Activated T-cell treated with anti-CD3 and anti-CD28 coated beads for 24 hours (primary cell): ENCODE results near the gene NTNG2.

Source experiments
- DNase-seq: peaks from one replicate; pipeline ENCODE4 v3.0.0-alpha.2; 2020; ENCODE audit warnings: low read depth

The NTNG2 gene

DNA sequence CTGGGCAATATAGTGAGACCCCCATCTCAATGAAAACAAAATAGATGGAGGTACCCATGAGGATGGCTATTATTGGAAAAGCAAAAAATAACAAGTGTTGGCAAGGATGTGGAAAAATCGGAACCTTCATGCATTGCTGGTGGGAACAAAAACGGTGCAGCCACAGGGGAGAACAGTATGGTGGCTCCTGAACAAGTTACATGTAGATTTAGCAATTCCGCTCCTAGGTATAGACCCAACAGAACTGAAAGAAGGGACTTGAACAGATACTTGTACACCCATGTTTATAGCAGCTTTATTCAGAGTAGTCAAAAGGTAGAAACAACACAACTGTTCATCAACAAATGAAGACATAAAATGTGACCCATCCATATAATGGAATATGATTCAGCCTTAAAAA is 43.0 kb downstream of the NTNG2 start:
- no peak for DNase-seq

- DNase-seq, result no peak
Measured at GRCh38 chr9:132207215-132207614, 45.4 kb downstream of the NTNG2 start.

DNA sequence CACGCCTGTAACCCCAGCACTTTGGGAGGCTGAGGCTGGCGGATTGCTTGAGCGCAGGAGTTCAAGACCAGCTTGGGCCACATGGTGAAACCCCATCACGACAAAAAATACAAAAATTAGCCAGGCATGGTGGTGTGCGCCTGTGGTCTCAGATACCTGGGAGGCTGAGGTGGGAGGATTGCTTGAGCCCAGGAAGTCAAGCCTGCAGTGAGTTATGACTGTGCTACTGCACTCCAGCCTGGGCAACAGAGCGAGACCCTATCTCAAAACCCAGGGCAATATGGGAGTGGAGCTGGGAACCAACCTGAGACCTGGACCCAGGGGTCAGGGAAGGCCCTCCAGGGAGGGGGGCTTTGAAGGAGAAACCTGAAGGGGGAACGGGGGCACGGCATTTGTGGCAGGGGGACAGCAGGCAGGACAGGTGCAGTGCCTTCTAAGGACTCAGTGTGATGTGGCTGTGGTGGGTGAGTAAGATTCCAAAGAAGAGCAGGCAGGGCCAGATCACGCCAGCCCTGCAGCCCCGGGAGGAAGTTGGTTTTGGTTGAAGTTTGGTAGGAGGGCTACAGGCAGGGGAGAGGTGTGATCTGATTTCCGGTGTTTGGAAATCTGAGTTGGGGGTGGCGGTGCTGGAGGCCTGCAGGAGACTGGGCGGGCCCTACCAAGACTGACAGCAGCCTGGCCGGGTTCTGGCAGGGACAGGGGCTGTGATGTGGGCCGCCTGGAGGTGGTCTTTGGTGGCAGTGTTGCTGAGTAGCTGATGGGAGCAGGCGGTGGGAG is 46.2 kb downstream of the NTNG2 start:
- no peak for DNase-seq

GRCh38 chr9:132209228-132209627 is 47.4 kb downstream of the NTNG2 start:
- DNase-seq, result no peak

DNA sequence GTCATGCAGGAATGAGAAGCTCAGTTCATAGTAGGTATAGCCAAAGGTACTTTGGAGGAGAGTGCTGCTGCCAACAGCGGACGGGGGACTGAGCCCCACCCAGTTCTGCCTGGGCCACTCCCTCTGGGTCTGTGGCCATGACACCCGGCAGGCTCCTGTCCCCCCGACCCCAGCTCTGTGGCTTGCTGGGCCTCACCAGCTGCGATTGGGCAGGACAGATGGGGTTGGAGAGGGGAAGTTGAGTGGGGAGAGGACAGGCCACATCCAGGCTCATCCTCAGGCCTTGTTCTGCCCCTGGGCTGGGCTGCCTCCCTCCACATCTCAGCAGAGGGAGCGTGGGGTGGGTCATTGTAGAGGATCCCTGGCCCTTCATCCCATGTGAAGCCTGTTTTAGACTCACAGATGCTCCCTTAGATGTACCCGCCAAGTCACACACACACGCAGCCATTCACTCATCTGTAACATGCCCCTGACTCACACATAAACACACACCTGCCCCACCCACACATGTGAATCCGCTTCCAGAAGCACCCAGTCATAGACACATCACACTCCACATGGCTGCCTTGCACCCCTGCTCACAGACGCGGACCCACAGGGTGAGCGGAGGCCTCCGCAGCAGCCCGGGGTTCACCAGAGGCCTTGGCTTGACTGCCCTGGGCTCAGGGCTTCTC is 48.8 kb downstream of the NTNG2 start:
- no peak for DNase-seq

DNA sequence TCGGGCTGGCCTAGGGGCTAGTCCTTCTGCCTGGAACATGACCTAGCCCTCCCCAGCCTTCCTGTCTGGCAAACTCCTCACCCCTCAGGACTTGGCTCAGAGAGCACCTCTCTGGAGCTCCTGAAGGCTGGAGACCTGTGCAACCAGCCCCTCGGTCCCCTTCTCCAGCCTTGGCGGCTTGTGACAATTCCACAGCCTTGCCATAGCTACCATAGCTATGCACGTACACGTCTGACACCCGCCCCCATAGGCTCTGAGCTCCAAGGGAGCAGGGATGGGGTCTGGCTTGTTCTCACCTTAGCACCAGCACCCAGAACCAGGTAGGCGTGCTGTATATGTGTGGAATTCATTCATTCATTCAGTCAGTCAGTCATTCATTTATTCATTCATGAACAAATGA is 49.7 kb downstream of the NTNG2 start:
- DNase-seq, result no peak

DNA sequence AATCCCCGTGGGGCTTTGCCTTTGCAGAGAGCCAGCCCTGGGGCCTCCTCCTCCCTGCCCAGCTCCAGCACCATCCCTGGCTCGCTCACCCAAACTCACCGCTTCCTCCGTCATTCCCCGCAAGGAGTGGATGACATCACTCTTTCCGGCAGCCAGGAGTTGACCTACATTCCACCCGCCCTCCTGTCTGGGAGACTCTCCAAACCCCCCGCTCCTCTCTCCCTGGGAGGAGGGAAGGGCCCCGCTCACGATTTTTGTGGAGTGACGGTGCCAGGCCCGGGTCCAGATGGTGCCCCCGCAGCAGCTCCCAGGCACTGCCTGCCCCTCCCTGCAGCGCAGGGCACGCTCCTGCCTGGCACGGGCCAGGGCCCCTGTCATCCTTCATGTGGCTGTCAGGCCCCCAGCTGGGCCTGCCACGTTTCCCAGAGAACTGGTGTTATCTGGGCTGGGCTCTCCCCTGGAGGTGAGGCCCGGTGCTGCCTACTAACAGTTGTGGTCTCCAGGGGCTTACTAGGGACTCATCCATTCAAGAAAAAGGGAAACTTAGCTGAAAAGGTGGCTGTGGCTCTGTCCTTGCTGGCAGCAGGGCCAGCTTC is 52.3 kb downstream of the NTNG2 start:
- no peak for DNase-seq

- no peak for DNase-seq
Measured at GRCh38 chr9:132216861-132217619, 55.2 kb downstream of the NTNG2 start.

- DNase-seq, result no peak
Measured at GRCh38 chr9:132218208-132218607, 56.4 kb downstream of the NTNG2 start.

GRCh38 chr9:132221941-132222340 is 60.1 kb downstream of the NTNG2 start:
- no peak for DNase-seq

DNA sequence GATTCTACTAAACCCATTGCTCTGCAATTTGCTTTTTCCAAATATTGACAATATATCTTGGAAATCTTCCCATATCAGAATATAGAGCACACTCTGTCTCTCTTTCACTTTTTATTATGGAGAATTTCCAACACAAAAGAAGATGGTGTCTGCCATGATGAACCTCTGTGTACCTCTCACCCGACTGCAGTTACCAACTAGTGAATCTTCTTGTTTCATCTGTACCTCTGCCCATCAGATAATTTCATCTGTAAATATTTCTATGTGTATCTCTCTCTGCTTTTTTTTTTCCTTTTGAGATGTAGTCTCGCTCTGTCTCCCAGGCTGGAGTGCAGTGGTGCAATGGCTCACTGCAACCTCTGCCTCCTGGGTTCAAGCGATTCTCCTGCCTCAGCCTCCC is 62.8 kb downstream of the NTNG2 start:
- DNase-seq, result no peak

DNA sequence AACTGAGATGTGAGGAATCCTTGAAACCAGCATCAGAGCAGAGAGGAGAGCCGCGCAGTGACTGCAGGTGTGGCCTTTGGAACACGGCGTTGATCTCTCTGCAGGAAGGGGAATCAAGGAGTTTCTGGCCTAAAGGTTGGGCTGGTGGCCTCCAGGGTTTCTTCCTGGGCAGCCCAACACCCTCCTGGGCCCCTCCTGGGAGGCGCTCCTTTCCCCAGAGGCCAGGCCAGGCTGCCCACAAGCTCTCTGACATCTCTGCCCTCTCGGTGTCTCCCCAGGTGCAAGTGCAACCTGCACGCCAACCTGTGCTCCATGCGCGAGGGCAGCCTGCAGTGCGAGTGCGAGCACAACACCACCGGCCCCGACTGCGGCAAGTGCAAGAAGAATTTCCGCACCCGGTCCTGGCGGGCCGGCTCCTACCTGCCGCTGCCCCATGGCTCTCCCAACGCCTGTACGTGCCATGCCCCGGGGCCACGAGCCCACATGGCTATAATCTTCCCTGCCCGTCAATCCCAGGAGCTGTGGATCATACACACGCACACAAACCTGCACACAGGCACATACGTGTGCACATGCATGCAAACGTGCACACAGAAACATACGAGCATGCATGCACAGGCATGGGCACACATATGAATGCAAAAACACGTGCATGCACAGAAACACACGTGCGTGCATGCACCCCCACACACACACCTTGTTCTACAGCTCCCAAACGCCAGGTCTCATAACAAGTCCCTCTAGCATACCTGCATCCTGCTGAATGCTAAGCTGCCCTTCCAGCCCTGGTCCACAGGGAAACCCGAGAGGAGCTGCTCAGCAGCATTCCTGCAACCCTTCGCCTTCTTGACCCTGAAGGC is 64.9 kb downstream of the NTNG2 start:
- DNase-seq, result no peak

- DNase-seq, result no peak
Measured at GRCh38 chr9:132228062-132228461, 66.2 kb downstream of the NTNG2 start.

DNA sequence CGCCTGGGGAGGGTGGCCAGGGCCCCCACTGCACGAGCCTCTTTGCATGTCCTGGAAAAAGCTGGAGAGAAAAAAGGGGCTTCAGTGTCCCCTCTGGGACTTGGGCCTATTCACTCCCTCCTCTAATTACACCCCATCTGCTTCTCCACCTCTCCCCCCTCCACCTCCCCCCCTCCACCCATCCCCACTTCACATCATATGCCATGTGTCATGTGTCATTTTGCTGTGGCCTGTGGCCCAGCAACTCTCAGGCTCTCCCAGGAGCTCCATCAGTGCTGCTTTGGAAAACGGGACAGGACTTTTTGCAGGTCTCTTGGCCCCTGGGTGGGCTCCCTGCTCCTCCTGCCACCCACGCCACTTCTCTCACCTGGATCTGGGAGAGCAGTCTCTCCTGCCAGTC is 68.7 kb downstream of the NTNG2 start:
- DNase-seq, result no peak

GRCh38 chr9:132231019-132231701 is 69.3 kb downstream of the NTNG2 start:
- DNase-seq, result no peak

DNA sequence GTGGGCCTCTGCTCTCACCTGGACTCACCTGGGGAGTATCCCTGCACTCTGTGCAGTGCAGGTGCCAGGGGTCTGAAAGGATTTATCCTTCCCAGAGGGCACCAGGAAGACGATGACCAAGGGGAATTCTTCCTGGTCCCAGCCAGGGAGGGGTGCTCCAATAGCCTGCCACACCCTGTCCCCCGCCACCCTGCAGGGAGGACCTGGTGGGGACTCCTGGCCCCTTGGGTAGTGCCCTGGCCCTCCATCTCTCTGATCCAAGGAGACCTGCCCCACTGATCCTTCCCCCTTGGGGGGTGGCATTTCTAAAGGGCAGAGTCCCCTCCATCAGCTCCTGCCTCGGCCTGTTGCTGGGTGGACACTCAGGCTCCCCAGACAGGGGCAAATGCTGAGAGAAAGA is 70.7 kb downstream of the NTNG2 start:
- DNase-seq, result no peak

GRCh38 chr9:132233138-132233537 is 71.3 kb downstream of the NTNG2 start:
- no peak for DNase-seq

DNA sequence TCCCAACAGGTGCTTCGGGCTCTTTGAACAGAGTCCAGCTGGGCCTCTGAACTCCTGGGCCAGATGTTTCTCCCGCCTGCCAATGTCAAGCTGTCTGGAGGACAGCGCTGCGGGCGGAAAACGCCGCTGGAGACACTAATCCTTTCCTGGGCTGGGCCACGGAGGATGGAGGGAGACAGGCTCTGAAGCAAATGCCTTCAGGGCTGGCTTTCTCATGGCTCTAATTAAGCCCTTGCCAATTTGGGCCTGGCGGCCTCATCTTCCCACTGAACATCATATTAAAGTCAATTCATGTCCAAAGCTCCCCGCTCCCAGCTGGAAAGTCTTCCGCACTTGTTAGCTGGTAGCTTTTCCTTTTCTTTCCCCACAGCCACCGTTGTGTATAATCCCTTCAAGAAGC is 72.7 kb downstream of the NTNG2 start:
- DNase-seq, result no peak

DNA sequence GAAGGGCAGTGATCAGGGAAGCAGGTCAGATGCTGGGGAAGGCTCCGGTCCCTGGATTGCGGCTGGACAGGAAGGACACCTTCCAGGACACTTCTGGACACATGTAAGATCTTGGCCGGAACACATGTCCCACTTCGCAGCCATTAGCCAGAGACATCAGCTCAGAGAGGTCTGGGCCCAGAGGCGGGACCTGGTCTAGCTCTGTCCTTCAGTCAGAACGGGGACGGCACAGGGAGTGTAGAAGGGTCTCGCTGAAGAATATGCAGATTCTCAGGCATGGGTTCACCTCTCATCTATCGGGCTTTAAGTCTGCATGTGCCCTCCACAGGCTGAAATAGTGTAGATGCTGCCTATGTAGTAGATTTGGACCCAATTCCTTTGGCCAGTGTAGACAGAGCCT is 73.3 kb downstream of the NTNG2 start:
- no peak for DNase-seq

DNA sequence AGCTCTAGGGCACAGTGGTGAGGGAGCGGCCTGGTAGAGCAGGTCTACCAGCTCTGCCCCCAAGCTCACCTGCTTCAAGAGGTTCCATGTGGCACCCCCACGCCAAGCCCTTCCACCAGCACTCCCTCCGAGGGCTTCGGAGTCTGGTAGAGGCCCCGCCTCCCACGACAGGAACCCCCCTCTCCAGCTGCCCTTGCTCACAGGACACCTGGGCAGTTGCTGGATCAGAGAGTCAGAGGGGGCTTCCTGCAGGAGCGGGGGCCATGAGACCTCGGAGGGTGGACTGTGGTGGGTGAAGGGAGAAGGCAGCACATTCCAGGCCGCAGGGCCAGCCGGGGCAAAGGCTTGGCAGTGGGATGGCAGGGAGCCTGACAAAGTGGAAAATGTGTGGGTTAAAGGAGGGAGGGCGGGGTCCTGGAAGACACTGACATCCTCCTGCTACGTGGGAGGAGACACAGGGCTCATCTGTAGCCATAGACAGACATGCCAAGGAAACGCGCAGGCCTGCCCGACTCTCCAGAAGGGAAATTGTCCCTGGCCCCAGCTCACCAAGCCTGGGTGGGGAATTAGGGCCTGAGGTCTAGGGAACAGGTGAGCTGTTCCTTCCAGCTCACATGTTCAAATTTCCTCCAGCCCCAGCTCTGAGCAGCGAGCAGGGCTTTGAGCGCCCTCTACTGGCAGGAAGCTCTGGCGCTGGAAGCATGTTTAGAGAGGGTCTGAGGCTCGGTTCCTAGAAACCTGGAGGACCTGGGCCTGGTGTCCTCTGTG is 74.2 kb downstream of the NTNG2 start:
- peak; percentile 71 for DNase-seq
